Measurements from ENCODE around the gene TTC34.
"Not testable (repeated sequence)": the region's sequence is repeated elsewhere in the genome, so short reads cannot be mapped to it uniquely, and the experiment has no call there.

TTC34 gene

DNA sequence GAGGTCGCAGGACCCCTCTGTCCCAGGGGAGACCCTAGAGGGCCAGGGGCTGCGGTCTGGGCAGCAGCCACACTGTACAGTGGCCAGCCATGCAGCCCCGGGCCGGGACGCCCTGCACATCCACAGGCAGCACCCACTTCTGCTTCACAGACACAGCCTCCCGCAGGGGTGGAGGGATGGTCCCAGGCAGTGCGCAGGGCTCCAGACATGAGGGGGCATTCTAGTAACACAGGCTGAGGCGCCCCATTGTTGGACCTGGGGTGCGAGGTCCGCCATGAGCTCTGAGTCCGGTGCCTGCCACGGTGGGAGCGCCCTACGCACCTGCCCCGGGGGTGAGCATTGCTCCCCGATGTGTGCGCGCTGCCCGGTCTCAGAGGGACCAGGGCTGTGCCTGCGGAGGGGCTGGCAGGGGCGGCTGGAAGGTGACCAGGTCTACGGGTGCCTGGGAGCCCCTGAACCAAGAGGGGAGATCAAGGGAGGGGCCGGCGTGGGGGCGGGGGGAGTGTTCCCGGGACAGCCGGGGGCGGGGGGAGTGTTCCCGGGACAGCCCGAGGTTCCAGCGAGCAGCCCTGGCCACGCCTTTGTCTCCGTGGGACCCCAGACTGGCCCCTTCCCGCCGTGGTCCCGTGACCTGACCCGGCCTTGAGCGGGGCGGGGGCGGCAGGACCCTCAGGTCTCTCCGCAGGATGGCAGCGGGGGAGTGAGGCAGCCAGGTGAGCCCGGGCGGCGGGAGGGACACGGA lies 173.1 kb downstream of the TTC34 start:
- no peak for DNase-seq (ENCODE audit: low spot score)

DNA sequence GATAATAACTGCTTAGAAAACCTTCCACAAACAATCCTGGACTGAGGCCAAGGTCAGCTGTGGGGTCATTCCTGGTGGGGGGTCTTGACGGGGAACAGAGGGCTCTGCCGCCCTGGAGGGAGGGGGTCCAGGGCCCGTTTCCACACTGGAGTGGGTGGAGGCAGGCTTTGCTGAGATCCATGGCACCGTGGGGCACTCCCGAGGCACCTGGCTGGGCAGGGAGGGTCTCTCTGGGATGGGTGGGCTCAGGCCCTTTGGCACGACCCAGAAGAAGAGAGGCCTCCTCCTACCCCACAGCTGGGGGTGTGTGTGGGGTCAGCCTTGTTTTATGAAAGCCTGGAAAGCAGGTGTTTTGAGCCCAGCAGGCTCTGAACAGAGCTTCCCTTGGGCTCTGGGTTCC lies 173.7 kb downstream of the TTC34 start:
- no peak for DNase-seq (ENCODE audit: low spot score)

DNA sequence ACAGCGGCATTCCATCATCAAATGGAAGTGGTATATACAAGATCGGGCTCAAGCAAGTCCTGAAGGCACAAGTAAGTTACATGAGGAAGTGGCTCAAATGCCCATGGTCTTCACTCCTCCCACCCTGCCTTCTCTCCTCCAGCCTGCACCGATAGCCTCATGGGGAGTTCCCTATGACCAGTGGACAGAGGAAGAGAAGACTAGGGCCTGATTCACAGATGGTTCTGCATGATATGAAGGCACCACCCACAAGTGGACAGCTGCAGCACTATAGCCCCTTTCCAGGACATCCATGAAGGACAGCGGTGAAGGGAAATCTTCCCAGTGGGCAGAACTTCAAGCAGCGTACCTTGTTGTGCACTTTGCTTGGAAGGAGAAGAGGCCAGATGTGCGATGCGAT lies 175.7 kb downstream of the TTC34 start:
- not testable (repeated sequence) for DNase-seq (ENCODE audit: low spot score)

DNA sequence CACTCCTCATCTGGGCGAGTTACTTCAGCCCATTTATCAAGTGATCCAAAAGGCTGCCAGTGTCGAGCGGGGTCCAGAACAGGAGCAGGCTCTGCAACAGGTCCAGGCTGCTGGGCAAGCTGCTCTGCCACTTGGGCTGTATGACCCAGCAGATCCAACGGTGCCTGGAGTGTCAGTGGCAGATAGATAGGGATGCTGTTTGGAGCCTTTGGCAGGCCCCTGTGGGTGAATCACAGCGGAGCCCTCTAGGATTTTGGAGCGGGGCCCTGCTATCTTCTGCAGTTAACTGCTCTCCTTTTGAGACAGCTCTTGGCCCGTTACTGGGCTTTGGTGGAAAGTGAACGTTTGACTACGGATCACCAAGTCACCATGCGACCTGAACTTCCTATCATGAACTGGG lies 176.2 kb downstream of the TTC34 start:
- DNase-seq (ENCODE audit: low spot score) = no peak

DNA sequence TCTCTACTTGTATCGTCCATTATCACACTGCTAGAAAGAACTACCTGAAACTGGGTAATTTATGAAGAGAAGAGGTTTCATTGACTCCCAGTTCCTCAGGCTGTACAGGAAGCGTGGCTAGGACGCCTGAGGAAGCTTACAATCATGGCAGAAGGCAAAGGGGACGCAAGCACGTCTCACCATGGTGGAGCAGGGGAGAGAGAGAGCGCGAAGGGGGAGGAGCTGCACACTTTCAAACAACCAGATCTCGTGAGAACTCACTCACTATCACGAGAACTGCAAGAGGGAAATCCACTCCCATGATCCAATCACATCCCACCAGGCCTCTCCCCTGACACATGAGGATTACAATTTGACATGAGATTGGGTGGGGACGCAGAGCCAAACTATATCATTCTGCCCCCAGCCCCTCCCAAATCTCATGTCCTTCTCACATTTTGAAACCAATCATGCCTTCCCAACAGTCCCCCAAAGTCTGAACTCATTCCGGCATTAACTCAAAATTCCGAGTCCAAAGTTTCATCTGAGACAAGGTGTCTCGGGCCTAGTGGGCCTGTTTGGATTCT lies 176.7 kb downstream of the TTC34 start:
- no peak for DNase-seq (ENCODE audit: low spot score)

DNA sequence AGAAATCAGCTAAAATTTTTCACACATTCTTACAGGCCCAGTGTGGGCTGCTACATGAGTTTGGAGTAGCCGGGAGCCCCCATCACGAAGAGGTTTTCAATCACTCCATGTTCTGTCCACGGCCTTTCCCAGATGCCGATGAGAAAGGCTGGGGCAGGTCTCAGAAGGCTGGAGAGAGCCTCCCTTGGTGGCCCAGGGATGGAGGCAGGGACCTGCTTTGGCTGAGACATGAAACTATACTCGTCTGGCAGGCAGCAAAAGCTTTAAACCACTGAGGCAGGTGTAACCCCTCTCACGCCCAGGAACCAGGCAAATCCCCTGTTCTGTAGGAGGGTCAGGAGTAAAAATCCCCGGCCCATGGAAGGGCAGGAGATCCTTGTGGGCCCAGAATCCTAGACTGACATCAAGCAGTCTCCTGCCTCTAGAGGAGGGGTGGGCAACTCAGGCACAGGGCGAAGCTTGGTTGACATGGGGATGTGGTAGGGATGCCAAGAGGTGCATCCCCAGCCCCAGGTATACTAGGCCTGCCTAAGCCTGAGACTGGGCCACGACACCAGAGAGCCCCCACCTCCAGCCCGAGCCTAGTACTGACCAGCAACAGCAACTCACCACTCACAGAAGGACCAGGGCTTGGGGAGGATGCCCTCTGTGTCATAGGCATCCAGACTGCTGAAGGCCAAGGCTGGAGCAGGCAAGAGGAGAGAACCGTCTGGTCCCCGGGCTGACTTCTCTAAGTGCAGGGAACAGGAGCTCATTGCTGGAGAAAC lies 177.7 kb downstream of the TTC34 start:
- no peak for DNase-seq (ENCODE audit: low spot score)

DNA sequence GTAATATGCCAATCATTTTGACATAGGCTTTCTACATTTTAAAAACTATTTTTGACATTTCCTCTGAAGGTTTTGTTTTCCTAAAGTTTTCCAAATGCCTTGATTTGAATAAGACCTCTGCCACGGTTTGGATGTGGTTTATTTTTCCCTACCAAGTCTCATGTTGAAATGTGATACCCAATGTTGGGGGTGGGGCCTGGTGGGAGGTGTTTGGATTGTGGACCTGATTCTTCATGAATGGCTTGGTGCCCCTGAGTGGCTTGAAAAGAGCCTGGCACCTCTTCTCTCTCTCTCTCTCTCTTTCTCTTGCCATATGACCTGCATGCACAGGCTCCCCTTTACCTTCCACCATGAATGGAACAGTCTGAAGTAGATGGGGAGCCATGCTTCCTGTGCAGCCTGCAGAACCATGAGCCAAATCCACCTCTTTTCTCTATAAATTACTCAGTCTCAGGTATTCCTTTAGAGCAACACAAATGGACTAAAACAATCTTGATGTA lies 183.5 kb downstream of the TTC34 start:
- no peak for DNase-seq (ENCODE audit: low spot score)

DNA sequence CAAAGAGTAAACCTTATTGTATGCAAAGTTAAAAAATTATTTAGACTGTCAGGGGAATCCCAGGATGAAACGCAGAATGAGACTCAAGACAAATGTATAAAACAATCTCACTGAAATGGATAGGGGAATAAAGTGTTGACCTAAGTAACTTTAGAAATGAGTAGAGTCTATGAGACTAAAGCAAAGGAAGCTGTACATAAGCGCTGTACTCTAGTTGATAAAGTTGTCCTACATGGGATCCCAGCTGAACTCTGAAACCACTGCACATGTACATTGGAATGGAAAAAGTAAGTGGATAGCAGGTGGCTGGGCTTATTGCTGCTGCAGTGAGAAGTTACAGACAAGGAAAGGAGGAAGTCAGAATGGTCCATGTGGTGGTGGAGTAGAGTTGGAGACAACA lies 187.3 kb downstream of the TTC34 start:
- no peak for DNase-seq (ENCODE audit: low spot score)

DNA sequence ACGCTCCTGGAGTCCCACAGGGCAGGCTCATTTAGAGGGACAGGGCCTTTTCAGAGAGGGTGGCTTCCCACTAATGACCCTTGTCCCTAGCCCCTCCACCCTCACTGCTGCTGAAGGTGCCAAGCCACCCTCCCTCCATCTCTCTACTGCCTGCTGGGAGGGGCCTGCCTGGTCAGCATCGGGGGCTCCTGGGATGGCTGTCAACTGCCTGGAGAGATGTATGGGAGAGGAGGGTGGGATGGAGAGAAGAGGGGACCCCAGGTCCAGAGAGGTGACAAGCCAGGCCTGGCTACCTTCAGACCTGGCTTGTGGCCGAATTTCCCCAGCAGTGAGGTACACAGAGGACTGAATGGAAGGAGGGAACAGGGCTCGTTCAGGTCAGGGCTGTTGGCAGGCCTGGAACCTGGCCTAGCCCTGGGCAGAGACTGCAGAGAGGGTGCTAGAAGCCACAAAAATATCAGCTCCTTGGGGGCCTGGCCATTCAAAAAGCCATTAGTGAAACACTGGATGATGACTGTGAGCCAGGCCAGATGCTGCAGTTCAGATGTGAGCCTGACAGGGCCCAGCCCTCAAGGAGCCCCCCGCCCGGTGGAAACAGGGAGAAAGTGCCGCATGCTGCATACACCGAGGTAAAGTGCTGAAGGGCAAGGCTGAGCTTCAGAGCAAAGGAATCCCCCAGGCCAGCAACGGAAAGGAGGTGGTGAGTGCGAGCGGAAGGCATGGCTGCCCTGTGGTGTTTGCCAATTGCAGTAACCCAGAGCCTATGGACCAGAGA lies 188.7 kb downstream of the TTC34 start:
- DNase-seq (ENCODE audit: low spot score) = no peak

DNA sequence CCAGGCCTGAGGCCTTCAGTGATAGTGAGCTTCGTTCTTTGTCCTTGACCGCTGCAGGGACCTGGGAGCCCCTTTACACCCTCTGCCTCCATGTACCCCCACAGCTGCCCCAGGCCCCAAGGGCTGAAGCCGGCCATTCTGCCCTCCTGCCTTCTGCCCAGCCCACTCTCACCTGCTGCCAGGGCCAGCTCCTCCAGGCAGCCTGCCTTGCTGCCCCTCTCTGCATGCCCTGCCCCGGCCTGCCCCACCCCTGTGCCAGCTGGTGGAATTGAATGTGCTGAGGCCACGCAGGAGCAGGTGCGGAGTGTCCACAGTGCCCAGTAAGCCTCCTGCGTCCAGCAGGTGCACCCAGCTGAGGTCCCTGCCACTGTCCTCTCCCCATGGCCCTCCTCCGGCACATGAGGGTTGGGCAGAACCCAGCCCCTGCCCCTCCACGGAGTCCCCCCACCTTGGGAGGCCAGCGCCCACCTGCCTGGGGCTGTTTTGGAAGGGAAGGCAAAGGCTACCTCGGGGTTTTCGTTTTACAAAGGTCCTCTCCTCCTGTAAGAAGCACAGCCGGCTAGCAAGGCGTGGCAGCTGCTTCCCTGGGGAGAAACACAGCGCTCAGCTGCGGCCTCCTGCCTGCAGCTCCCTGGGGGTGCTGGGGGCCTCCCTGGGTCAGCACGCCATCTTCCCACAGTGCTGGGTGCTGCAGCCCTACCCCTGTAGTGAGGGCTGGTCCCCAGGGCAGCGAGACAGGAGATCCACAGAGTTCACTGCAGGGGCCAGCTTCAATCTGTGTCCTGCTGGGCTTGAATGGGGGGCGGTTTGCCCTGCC lies 189.7 kb downstream of the TTC34 start:
- DNase-seq (ENCODE audit: low spot score) = no peak

DNA sequence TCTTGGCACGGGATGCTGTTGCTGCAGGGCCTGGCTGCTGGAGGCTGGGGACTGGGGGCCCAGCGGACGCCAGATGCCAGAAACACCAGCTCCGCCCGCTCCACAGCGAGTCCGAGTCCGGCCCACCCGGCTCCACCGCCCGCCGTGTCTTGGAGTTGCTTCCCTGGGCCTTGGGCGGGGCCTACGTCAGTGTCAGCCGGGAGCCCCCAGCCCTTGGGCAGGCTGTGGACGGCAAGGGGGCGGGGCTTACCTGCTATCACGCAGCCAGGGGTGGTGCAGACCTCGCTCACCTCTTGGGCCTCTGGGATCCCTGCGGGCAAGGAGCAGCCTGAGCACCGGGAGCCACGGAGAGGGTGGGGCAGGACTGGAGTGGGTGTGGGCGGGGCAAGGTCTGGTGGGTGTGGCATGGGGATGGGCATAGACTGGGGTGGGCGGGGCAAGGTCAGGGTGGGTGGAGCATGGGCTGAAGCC lies 190.4 kb downstream of the TTC34 start:
- peak; percentile 52 for DNase-seq (ENCODE audit: low spot score)

DNA sequence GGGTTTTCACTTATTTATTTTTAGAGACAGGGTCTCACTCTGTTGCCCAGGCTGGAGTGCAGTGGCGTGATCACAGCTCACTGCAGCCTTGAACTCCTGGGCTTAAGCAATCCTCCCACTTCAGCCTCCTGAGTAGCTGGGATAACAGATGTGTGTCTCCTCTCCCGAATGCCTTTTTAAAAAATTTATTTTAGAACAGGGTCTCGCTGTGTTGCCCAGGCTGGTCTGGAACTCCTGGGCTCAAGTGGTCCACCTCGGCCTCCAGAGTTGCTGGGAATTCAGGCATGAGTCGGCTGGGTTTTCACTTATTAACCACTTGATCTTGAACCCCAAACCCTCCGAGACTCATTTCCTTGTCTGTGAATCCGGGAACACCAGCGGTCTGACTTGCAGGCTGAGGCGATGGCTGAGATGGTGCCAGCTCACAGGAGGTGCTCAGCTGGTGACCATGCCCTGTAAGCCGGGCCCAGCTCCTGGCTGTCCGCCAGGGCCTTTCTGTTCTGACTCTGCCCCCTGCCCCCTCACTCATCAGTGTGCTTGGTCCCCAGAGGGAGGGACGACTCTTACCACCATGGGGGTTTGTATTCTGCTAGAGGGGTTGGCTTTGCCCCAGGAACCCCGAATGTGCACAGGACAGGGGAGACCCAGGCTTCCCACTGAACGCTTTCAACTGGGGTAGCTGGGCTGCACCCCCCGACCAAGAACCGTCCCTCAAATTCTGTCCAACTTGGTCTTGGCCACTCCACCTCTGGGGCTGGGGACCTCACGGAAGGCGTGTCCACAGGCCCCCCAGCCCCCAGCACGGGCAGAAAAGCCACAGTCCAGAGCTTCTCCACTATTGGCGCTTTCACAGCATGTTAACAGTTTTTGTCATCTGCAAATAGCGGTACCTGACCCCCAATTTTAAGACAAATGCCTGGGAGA lies 191.2 kb downstream of the TTC34 start:
- no peak for DNase-seq (ENCODE audit: low spot score)

DNA sequence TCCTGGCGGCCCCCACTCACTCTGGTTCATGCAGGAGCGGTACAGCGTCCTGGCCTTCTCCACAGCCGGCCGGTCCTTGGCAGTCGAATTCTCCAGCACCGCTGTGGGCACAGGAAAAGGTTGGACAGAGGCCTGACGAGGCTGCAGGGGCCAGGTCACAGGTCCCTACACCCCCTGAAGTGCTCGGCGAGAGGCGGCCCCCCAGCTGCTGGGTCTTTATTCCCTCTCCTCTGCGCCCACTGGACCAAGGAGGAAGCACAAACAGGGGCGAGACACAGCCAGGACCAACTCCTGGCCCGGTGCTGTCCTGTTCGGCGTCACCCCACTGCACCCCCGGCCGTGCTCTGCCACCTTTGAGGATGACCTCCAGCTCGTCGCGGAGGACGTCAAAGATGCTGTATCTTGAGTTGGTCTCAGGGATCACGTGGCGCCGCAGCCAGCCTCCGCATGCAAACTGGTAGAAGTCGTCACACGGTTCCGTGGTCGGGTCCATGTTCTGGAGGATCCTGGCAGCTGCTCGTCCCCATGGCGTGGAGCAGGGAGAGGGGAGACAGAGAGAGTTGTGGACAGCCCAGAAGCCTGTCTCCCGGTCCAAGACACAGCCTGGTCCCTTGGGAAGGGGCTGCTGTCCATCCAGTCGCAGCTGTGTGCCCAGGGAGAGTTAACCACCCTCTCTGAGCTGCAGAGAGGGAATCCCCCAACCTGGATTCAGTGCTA lies 192.0 kb downstream of the TTC34 start:
- DNase-seq (ENCODE audit: low spot score) = no peak

DNA sequence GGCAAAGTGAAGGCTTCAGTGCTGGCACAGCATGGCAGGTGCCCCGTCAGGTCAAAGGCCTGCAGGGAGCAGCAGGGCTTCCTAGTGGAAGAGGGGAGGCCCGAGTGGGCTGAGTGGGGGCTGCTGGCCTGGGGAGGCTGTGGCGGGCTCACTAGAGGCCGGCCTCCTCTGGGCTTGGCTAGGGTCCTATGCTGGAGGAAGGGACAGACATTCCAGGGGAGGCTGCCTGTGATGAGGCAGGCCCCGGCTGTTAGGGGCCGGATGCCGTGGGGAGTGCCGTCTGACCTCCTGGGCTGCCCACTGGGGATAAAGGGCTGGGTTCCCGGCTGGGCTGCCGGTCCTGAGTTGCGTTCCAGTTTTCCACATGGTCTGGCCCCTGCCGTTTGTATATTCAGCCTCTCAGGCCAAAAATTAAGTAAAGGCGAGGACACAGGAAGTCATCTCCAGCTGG lies 193.8 kb downstream of the TTC34 start:
- DNase-seq (ENCODE audit: low spot score) = no peak

DNA sequence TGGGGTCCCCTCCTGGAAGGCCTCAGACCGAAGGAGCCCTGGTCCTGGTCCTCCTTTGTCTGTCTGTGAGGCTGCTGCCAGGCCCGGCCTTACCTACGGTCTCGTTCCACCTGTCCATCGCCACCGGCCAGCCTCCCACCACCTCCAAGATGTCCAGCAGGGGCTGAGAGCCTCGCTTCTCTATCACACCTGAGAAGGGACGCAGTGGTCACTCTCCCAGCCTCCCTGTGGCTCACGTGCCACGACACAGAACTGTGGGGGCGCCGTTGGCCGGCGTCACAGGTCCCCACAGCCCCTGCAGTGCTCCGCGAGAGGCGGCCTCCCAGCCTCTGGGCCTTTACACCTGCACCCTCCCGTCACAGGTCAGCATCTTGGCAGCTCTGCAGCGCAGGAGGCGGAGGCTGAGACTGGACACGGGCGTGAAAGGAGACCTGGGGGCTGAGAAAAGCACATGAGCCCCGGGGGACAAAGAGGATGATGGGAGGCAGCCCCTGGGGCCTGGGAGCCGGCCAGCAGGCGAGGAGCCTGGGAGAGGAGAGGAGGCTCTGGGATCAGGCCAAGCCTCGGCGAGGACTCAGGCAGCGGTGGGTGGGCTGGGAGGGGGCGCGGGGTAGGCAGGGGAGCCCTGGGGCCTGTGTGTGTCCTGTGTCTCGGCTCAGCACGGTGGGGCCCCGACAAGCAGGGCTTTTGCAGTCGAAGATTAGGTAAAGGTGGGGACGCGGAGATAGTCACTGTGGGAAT lies 194.4 kb downstream of the TTC34 start:
- no peak for DNase-seq (ENCODE audit: low spot score)

DNA sequence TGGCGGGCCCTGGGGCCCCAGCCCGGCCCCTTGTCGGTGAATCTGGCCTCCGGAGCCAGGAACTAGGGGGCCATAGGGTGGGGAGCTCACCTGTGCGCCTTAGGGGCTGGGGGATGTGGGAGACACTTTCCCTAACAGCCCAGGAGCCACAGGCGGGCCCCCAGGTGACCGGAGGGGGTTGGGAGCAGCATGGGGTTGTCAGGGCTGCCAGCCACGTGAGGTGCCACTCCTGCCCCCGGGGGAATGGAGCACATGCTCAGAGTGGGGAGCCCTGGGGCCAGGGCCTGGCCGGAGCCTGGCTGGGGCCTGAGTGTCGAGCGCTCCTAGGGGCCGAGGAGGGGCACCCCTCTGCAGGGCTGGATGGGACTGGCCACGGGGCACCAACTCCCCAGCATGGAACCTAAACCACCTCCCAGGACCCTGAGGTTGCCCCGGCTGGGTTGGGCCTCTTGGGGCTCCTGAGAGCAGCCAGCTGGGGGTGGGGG lies 195.1 kb downstream of the TTC34 start:
- no peak for DNase-seq (ENCODE audit: low spot score)

DNA sequence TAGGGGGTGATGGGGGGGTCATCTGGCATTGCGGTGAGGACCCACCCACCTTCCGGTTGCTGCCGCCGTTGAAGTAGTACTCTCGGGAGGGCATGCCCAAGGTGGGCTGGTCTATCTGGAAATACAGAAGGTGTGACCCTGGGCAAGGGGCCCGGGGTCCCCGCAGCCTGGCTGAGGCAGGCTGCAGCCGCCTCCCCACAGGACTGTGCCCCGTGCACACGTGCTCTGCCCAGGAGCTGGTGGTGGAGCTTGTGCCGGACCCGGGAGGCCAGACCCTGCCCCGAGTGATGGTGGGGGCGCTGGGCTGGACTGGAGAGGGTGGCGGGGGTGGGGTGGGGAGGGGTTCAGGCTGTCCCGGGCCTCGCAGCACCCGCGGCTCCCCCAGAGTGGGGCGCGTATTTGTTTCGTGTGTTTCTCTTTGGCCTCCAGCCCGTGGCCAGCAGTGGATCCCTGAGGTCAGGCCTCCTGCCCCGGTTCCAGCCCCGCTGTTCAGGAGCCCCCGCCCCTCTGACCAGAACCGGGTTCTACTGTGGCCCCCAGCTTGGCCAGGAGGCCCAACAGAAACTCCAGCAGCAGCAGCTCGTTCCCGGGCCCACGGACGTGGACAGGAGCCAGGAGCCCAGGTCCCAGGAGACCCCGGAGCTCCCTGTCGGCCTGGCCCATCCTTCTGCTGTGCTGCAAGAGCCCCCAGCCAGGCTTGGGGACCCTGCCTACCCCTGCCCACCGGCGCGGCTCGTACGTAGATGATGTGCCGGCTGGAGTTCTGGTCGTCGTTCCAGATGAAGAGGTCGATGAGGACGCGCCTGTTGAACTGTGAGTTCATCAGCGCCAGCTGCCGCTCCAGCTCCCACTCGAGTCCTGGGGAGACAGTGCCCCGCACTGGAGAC lies 195.7 kb downstream of the TTC34 start:
- DNase-seq (ENCODE audit: low spot score) = no peak

Measured in AG20443 (cell line).